GM18505 (cell line): ENCODE measurements around the gene TPT1.
A peak's percentile ranks its signal among the peaks of the same experiment; 100 is the strongest.
"Not testable (repeated sequence)": the region's sequence is repeated elsewhere in the genome, so short reads cannot be mapped to it uniquely, and the experiment has no call there.

Source experiments
- ATAC-seq: cut with Tn5 transposase; IDR thresholded peaks from one replicate; pipeline ENCODE4 v1.9.1; 2021; ENCODE audit not compliant: unreplicated experiment
- POLR2A ChIP-seq: IDR thresholded peaks from 4 replicates; pipeline ENCODE4 v1.6.1; 2011; ENCODE audit warnings: borderline replicate concordance; ENCODE audit not compliant: insufficient read depth, insufficient read length; ENCODE audit errors: extremely low read depth

The TPT1 gene

GRCh38 chr13:45315520-45316167, 25.3 kb downstream of the TPT1 start:
- TF ChIP-seq POLR2A, result no peak
- ATAC-seq, result no peak

- no peak for TF ChIP-seq POLR2A
- no peak for ATAC-seq
These were observed 26.2 kb downstream of the TPT1 start for GRCh38 chr13:45314822-45315221.

- TF ChIP-seq POLR2A, result no peak
- ATAC-seq, result no peak
These were observed 30.4 kb downstream of the TPT1 start for GRCh38 chr13:45310341-45311131.

- ATAC-seq, result no peak
These were observed 34.0 kb downstream of the TPT1 start for GRCh38 chr13:45306966-45307365.

GRCh38 chr13:45305079-45305478, 35.9 kb downstream of the TPT1 start:
- no peak for TF ChIP-seq POLR2A
- no peak for ATAC-seq

More at GRCh38 chr13:45306966-45307365, 34.0 kb downstream of the TPT1 start:
- TF ChIP-seq POLR2A, result no peak

GRCh38 chr13:45303866-45304265, 37.1 kb downstream of the TPT1 start:
- no peak for ATAC-seq
- no peak for TF ChIP-seq POLR2A

- no peak for ATAC-seq
- TF ChIP-seq POLR2A, result no peak
These were observed 38.0 kb downstream of the TPT1 start for GRCh38 chr13:45303026-45303425.

GRCh38 chr13:45302507-45302906, 38.5 kb downstream of the TPT1 start:
- no peak for TF ChIP-seq POLR2A
- no peak for ATAC-seq

GRCh38 chr13:45301263-45301662, 39.7 kb downstream of the TPT1 start:
- no peak for TF ChIP-seq POLR2A
- no peak for ATAC-seq

GRCh38 chr13:45300190-45300985, 40.6 kb downstream of the TPT1 start:
- TF ChIP-seq POLR2A, result no peak
- no peak for ATAC-seq

- no peak for ATAC-seq
These were observed 41.8 kb downstream of the TPT1 start for GRCh38 chr13:45299194-45299593.

GRCh38 chr13:45298550-45298949, 42.4 kb downstream of the TPT1 start:
- ATAC-seq, result not testable (repeated sequence)

More at GRCh38 chr13:45299194-45299593, 41.8 kb downstream of the TPT1 start:
- TF ChIP-seq POLR2A, result no peak

- no peak for ATAC-seq
- no peak for TF ChIP-seq POLR2A
These were observed 42.8 kb downstream of the TPT1 start for GRCh38 chr13:45298206-45298505.

- peak; percentile 64 for ATAC-seq
- TF ChIP-seq POLR2A, result no peak
These were observed 43.4 kb downstream of the TPT1 start for GRCh38 chr13:45297456-45298205.

GRCh38 chr13:45296259-45296658, 44.7 kb downstream of the TPT1 start:
- ATAC-seq, result no peak
- no peak for TF ChIP-seq POLR2A
